Measurements from ENCODE around the gene DYDC1. TPM values are rescaled to one million over a fixed set of nuclear protein-coding genes. Genes with fewer than 3 reads are reported as not detected.

The DYDC1 gene
- not detected for total RNA-seq

DNA sequence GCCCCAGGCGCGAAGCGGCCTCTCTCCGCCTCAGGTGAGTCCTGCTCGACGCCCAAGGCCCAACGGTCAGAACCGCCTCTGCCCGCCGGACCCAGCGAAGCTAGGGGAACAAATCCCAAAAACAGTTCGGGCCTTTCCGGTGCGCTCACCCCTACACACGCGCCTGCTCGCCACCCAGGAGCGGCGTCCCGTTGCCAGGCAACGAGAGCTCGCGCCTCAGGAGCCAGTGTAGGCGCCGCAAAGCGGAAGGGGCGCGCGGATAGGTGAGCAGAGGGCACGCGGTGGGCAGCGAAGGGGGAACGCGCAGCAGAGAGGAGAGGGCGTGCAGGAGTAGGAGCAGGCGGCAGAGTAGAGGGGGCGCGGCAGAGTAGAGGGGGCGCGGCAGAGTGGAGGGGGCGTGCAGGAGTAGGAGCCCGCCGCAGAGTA is at the start of gene DYDC1, which contains the start of gene DYDC2:
TSS of gene DYDC1 (minus strand) at position 193 of the 426 bp plus-strand sequence. CDS start 4,154 bp downstream, outside the sequence.
TSS of gene DYDC2 (plus strand) at position 219 of the 426 bp plus-strand sequence. CDS start 5,663 bp downstream, outside the sequence.
- H3K9me3 Mint-ChIP-seq, result no peaks in the 10 kb centered on the region
- peak; percentile 73 to 82 for ATAC-seq
- H3K36me3 Mint-ChIP-seq, result no peaks in the 10 kb centered on the region

DNA sequence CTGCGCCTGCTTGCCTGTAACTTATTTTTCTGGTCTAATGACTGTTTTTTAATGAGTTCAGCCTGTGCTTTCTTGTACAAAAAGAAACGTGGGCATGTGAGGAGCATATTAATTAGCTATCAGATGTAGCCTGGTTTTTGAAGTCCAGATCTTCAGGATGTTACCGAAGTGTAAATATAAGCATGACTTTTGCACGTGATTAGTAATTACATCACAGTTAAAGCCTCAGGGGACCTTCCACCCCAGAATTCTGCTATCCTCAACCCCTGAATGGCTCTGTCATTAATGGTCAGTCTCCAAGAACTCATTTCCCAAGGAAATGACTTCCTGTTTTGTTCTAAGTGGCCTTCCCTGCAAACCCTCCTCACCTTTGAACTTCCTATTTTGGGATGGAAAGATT is 49.6 kb upstream of the DYDC1 start:
- H3K27me3 Mint-ChIP-seq, result peaks cover 0 to 5% of the 10 kb centered on the region in 2 donors
- peaks cover 6 to 7% of the 10 kb centered on the region in 2 donors for H3K4me1 Mint-ChIP-seq (ENCODE audit: low read depth in 2 of 2)

More for the DNA sequence above, at the start of gene DYDC1, which contains the start of gene DYDC2:
- Mint-ChIP-seq H3K27ac (no peak within 1 kb of the TSS), H3K4me3 (peak within 1 kb of the TSS; percentile 64), H3K27me3 (peaks cover 28 to 32% of the 10 kb centered on the region in 2 donors), H3K4me1 (ENCODE audit: low read depth in 2 of 2) (peaks cover 0 to 6% of the 10 kb centered on the region in 2 donors)
- no peak for DNase-seq (ENCODE audit: low spot score)

DNA sequence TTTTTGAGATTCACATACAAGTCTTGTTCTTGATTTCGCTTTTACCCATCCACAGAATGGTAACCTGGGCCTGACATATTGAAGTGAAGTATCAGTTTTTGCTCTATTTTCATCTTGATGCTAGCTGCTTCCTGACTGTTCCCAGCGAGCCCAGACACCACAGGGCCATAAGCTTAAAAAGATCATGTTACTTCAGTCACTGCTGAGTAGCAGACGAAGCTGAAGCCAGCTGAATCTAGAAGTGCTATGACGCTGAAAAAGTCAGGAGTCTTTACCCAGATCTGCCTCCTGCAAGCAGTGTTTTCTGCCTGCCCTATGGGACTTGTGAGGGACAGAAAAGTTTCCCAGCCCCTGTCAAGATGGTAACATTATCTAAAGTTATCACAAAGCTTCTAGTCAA is 49.1 kb upstream of the DYDC1 start:
- Mint-ChIP-seq H3K36me3 (no peaks in the 10 kb centered on the region), H3K9me3 (no peaks in the 10 kb centered on the region), H3K4me3 (no peak overlapping the region), H3K4me1 (ENCODE audit: low read depth in 2 of 2) (peaks cover 6 to 7% of the 10 kb centered on the region in 2 donors), H3K27ac (no peak overlapping the region), H3K27me3 (peaks cover 0 to 5% of the 10 kb centered on the region in 2 donors)
- ATAC-seq, result no peak
- DNase-seq (ENCODE audit: low spot score), result no peak

More for the DNA sequence above, 49.6 kb upstream of the DYDC1 start:
- Mint-ChIP-seq H3K9me3 (no peaks in the 10 kb centered on the region), H3K4me3 (no peak overlapping the region), H3K27ac (peak overlapping the region in 1 of 2 donors; percentile 43), H3K36me3 (no peaks in the 10 kb centered on the region)
- no peak for DNase-seq (ENCODE audit: low spot score)
- no peak for ATAC-seq

DNA sequence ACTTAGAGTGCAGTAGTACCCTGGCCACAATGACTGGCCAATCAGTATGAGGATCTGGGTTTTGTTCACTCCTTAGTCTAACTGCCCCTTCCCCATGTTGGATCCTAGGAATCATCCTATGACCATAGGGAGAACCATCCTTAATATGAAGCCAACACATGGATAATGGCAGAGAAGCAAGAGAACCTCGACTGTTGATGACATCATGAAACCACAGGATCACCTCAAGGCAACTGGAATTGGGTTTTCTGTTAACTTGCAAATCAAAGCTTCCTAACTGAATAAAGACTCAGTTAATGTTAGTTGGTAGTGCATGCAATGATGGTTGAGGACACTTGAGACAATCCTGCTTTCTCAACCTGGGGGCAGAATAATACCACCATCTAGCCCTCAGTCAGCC is 48.5 kb upstream of the DYDC1 start:
- H3K9me3 Mint-ChIP-seq, result no peaks in the 10 kb centered on the region
- no peak for ATAC-seq

DNA sequence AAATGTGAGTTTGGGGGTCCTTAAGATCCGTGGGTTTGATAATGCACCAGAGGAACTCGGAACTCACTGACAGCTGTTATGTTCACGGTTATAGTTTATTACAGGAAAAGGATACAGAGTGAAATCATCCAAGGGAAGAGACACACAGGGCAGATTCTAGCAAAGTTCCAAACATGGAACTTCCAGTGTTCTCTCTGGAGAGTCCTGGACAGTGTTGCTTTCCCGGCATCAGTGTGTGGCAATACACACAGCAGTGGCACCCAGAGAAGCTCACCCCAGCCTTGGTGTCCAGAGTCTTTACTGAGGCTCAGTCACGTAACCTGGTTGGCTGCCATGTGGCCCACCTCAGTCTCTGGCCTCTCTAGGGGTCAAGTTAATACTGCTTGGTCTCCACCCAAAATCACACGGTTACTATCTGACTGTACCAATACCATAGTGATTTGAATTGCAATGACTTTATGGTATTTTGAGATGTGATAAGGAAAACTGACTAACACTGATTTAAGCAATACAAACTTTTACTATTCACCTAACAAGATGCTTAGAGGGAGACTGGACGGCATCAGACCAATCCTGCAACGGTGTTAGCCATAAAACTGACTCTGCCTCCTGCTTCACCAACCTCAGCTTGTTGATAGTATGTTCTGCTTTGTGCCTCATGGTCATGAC is 43.7 kb upstream of the DYDC1 start:
- DNase-seq (ENCODE audit: low spot score) (no peak), ATAC-seq (peak in 1 of 2 donors; percentile 43)
- Mint-ChIP-seq H3K27ac (no peak overlapping the region), H3K27me3 (peaks cover under 1 to 6% of the 10 kb centered on the region in 2 donors), H3K4me1 (ENCODE audit: low read depth in 2 of 2) (no peaks in the 10 kb centered on the region), H3K9me3 (no peaks in the 10 kb centered on the region), H3K4me3 (no peak overlapping the region), H3K36me3 (no peaks in the 10 kb centered on the region)

More for the DNA sequence above, 48.5 kb upstream of the DYDC1 start:
- Mint-ChIP-seq H3K4me1 (ENCODE audit: low read depth in 2 of 2) (peaks cover 6 to 7% of the 10 kb centered on the region in 2 donors), H3K36me3 (no peaks in the 10 kb centered on the region), H3K27ac (no peak overlapping the region), H3K4me3 (no peak overlapping the region), H3K27me3 (peaks cover 0 to 5% of the 10 kb centered on the region in 2 donors)
- no peak for DNase-seq (ENCODE audit: low spot score)

GRCh38 chr10:80397014-80397413 is 40.5 kb upstream of the DYDC1 start:
- no peaks in the 10 kb centered on the region for H3K9me3 Mint-ChIP-seq
- ATAC-seq (no peak), DNase-seq (ENCODE audit: low spot score) (no peak)
- no peaks in the 10 kb centered on the region for H3K4me1 Mint-ChIP-seq (ENCODE audit: low read depth in 2 of 2)
- peaks cover 6 to 8% of the 10 kb centered on the region in 2 donors for H3K27me3 Mint-ChIP-seq
- no peaks in the 10 kb centered on the region for H3K36me3 Mint-ChIP-seq
- no peak overlapping the region for H3K4me3 Mint-ChIP-seq
- H3K27ac Mint-ChIP-seq, result no peak overlapping the region

DNA sequence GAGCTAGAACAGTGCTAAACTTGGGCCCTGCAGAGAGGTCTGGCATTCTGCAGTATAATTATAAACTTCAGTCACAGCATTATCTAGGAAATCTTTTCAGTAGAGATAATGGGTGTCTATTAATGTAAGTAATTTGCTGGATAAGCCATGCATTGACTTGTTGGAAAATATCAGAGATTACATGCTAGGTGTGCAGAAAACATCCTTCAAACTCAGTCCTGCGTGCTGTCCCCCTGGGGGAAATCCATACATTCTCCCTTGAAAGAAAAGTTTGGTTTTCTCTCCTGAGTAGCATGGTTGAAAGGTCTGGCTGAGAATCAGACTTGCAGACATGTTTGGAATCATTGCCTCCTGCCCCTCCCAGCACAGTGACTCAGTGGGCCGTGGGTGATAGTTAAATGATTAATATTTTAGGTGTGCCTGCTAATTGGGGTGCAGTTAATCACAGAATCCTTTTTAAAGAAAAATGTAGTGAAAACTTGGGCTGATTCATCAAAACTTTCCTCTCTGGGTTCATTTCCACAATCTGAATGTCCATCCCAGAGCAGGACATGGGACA is 37.9 kb upstream of the DYDC1 start:
- DNase-seq (ENCODE audit: low spot score) (no peak), ATAC-seq (no peak)
- Mint-ChIP-seq H3K4me1 (ENCODE audit: low read depth in 2 of 2) (no peaks in the 10 kb centered on the region), H3K9me3 (no peaks in the 10 kb centered on the region), H3K27ac (no peak overlapping the region), H3K27me3 (peaks cover 6 to 8% of the 10 kb centered on the region in 2 donors), H3K4me3 (no peak overlapping the region), H3K36me3 (no peaks in the 10 kb centered on the region)

DNA sequence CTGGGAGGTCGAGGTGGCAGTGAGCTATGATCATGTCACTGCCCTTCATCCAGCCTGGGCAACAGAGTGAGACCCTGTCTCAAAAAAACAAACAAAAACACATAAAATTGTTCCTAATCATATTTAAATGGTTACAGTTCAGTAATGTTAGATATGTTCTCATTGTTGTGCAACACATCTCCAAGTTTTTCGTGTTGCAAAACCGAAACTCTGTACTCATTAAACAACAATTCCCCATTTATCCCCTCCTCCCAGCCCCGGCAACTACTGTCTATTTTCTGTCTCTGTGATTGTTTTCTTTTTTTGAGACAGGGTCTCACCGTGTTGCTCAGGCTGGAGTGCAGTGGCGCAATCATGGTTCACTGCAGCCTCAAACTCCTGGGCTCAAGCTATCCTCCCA is 35.7 kb upstream of the DYDC1 start:
- no peak overlapping the region for H3K4me3 Mint-ChIP-seq
- peaks cover 4 to 8% of the 10 kb centered on the region in 2 donors for H3K27me3 Mint-ChIP-seq
- DNase-seq (ENCODE audit: low spot score), result no peak
- no peak overlapping the region for H3K27ac Mint-ChIP-seq
- ATAC-seq, result no peak
- H3K36me3 Mint-ChIP-seq, result no peaks in the 10 kb centered on the region
- H3K9me3 Mint-ChIP-seq, result no peaks in the 10 kb centered on the region
- H3K4me1 Mint-ChIP-seq (ENCODE audit: low read depth in 2 of 2), result no peaks in the 10 kb centered on the region

GRCh38 chr10:80390740-80391139 is 34.2 kb upstream of the DYDC1 start:
- H3K27ac Mint-ChIP-seq, result no peak overlapping the region
- H3K36me3 Mint-ChIP-seq, result no peaks in the 10 kb centered on the region
- ATAC-seq (no peak), DNase-seq (ENCODE audit: low spot score) (no peak)
- H3K9me3 Mint-ChIP-seq, result no peaks in the 10 kb centered on the region
- H3K4me1 Mint-ChIP-seq (ENCODE audit: low read depth in 2 of 2), result no peaks in the 10 kb centered on the region
- no peak overlapping the region for H3K4me3 Mint-ChIP-seq
- peaks cover 3 to 8% of the 10 kb centered on the region in 2 donors for H3K27me3 Mint-ChIP-seq

- ATAC-seq (no peak), DNase-seq (ENCODE audit: low spot score) (no peak)
- H3K36me3 Mint-ChIP-seq, result no peaks in the 10 kb centered on the region
- no peak overlapping the region for H3K4me3 Mint-ChIP-seq
- H3K27me3 Mint-ChIP-seq, result peaks cover 8% of the 10 kb centered on the region in 2 donors
- H3K27ac Mint-ChIP-seq, result no peak overlapping the region
- H3K9me3 Mint-ChIP-seq, result no peaks in the 10 kb centered on the region
- peaks cover 4 to 5% of the 10 kb centered on the region in 2 donors for H3K4me1 Mint-ChIP-seq (ENCODE audit: low read depth in 2 of 2)
Measured at GRCh38 chr10:80382989-80383388, 26.4 kb upstream of the DYDC1 start.

DNA sequence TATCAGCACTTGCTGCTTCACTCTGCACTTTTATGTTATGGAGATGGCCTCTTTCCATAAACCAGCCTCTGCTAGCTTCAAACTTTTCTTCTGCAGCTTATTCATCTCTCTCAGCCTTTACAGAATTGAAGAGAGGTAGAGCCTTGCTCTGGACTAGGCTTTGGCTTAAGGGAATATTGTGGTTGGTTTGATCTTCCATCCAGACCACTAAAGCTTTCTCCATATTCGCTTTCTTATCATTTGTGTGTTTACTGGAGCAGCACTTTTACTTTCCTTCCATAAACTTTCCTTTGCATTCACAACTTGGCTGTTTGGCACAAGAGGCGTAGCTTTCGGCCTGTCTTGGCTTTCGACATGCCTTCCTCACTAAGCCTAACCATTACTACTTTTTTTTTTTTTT is 23.6 kb upstream of the DYDC1 start:
- Mint-ChIP-seq H3K27ac (no peak overlapping the region), H3K4me3 (no peak overlapping the region), H3K36me3 (no peaks in the 10 kb centered on the region), H3K4me1 (ENCODE audit: low read depth in 2 of 2) (peaks cover 4 to 5% of the 10 kb centered on the region in 2 donors), H3K27me3 (peaks cover 8 to 12% of the 10 kb centered on the region in 2 donors), H3K9me3 (no peaks in the 10 kb centered on the region)
- ATAC-seq (no peak), DNase-seq (ENCODE audit: low spot score) (no peak)

- no peak overlapping the region for H3K27ac Mint-ChIP-seq
- H3K4me1 Mint-ChIP-seq (ENCODE audit: low read depth in 2 of 2), result peaks cover 4 to 5% of the 10 kb centered on the region in 2 donors
- H3K4me3 Mint-ChIP-seq, result no peak overlapping the region
- no peak for DNase-seq (ENCODE audit: low spot score)
- no peaks in the 10 kb centered on the region for H3K36me3 Mint-ChIP-seq
- no peaks in the 10 kb centered on the region for H3K9me3 Mint-ChIP-seq
- ATAC-seq, result no peak
- peaks cover 8 to 12% of the 10 kb centered on the region in 2 donors for H3K27me3 Mint-ChIP-seq
Measured at GRCh38 chr10:80379701-80380100, 23.1 kb upstream of the DYDC1 start.

GRCh38 chr10:80373502-80373901 is 16.9 kb upstream of the DYDC1 start:
- Mint-ChIP-seq H3K9me3 (no peaks in the 10 kb centered on the region), H3K27me3 (peaks cover 0 to 7% of the 10 kb centered on the region in 2 donors), H3K27ac (no peak overlapping the region), H3K4me1 (ENCODE audit: low read depth in 2 of 2) (peaks cover 3 to 4% of the 10 kb centered on the region in 2 donors), H3K4me3 (no peak overlapping the region), H3K36me3 (no peaks in the 10 kb centered on the region)
- no peak for ATAC-seq
- DNase-seq (ENCODE audit: low spot score), result no peak

DNA sequence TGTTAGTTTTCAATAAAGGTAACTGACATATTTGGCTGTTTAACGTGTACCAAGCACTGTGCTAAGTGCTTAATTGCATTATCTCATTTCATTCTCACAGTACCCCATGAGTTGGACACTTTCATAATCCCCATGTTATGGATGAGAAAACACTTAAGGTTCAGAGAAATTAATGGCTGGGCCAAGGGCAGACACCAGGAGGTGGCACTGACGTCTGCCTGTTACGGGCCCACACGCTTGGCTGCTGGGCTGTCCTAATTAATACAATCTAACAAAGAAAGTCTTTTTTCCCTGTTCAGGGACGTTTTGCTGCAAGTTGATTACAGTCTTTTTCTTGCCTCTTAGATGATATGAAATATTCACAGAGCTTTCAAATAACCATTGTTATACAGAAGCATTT is 16.1 kb upstream of the DYDC1 start:
- ATAC-seq, result no peak

More for the DNA sequence above, 16.1 kb upstream of the DYDC1 start:
- Mint-ChIP-seq H3K9me3 (peaks cover 4% of the 10 kb centered on the region), H3K4me3 (no peak overlapping the region), H3K4me1 (ENCODE audit: low read depth in 2 of 2) (no peaks in the 10 kb centered on the region), H3K27ac (no peak overlapping the region), H3K27me3 (peaks cover 5 to 10% of the 10 kb centered on the region in 2 donors), H3K36me3 (peaks cover 6% of the 10 kb centered on the region)
- DNase-seq (ENCODE audit: low spot score), result no peak

Data from natural killer cell treated with Interleukin-12 subunit alpha and Interleukin-12 subunit beta and Interleukin-15 and Interleukin-18, amount 100 ng/mL, for 72 hours (primary cell).